Ammon's horn (tissue), 1 donor: ENCODE results near the gene PDE7B.

ENCODE experiments used
- DNase-seq: peaks from one replicate; pipeline ENCODE4 v3.0.0-alpha.2; 2016; ENCODE audit warnings: low spot score

The PDE7B gene

GRCh38 chr6:136155191-136155590, 303.7 kb downstream of the PDE7B start:
- DNase-seq: no peak

DNA sequence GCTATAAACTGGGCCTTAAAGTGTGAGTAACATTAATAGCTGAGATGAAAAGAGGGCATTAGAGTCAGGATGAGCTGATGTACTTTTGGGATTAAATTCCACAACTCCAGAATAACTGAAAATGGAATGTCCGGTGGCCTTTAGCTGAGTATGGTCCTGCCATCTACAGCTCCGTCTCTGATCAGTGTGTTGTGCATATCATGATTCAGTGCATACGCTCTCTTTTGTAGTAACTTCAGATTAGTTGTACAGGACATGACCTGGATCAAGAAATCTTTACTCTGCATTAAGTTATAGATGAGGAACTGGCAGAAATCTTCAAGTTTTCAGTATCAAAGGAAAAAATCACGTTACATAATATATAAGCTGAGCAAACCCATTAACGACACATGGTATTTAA, 306.2 kb downstream of the PDE7B start:
- no peak for DNase-seq

GRCh38 chr6:136158387-136158821, 306.9 kb downstream of the PDE7B start:
- DNase-seq: peak; percentile 35

GRCh38 chr6:136158971-136159370, 307.5 kb downstream of the PDE7B start:
- DNase-seq: no peak

- no peak for DNase-seq
Measured at GRCh38 chr6:136160250-136160649, 308.7 kb downstream of the PDE7B start.

DNA sequence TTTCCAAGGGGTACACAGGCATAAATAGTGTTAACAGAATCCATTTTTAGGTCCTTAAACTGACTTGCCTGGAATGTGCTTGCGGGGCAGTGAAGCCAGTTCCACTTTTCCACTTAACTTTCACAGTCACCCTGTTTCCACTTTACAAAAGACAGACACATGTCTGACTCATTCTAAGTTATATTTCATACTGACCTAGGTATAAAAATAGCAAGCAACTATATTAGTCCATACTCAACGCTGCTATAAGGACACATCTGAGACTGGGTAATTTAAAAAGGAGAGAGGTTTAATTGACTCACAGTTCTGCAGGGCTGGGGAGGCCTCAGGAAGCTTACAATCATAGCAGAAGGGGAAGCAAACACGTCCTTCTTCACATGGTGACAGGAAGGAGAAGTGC, 310.4 kb downstream of the PDE7B start:
- DNase-seq: no peak

- DNase-seq: no peak
Measured at GRCh38 chr6:136163260-136163659, 311.8 kb downstream of the PDE7B start.

DNA sequence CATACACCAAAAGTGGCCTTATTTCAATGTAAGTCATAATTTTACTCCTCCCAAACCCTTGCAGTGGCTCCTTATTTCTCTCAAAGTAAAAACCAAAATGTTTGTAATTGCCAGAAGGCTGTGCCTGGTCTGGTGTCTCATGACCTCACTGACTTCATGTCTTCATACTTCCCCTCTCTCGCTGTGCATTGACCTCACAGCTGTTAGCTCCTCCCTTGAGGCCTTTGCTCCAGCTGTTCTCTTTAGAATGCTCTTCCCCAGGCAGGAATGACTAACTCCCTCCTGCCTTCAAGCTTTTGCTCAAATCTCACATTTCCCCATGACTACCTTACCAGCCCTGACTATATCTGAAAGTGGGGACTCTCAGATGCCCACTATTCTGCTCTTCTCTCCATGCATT, 315.3 kb downstream of the PDE7B start:
- no peak for DNase-seq

DNA sequence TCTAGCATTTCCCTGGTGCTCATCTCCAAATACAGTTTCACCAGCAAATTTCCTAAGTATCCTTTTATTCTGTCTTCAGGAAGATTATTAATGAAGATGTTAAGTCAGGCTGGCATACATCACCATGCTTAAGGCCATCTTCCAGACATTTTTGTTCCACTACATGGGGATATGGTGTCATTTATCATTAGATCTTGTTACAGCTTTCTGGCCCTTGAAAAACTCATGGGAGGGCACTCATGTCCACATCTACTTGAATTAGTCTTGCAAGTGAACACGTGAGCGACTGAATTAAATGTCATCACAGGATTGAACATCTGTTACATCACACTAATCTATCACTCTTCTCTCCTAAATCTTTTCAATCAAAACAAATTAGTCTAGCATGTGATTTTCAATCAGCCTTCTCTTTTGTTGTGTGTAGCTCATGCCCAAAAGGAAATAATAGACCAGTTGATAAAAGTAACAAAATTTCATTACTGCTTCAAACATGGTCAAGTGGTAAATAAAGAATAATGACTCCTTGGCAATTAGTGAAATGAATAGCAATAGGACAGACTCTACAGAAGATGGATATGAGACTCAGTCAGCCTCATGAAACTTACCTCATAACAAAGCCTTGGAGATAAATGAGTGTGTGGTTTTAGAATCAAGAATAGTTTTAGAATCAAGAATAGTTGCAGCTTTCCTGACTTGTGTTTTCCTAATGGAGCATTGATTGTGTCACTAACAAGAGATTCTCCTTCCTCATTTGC, 318.1 kb downstream of the PDE7B start:
- DNase-seq: no peak

DNA sequence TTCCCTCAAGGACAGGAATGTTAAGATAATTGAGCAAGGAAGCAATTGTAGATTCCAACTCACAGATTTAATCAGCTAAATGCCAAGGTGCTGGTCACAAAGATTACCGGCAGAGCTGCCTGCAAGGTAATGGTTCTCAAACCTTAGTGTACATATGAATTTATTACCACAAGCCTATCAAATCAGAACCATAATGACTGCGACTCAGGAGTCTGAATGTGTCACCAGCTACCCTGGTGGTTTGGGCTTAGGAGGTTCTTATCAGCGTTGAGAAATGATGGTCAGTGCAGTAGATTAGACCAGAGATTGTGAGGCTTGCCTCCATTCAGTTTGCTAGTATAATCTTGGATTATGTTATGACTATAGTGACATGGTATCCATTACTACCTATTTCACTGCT, 319.7 kb downstream of the PDE7B start:
- no peak for DNase-seq

DNA sequence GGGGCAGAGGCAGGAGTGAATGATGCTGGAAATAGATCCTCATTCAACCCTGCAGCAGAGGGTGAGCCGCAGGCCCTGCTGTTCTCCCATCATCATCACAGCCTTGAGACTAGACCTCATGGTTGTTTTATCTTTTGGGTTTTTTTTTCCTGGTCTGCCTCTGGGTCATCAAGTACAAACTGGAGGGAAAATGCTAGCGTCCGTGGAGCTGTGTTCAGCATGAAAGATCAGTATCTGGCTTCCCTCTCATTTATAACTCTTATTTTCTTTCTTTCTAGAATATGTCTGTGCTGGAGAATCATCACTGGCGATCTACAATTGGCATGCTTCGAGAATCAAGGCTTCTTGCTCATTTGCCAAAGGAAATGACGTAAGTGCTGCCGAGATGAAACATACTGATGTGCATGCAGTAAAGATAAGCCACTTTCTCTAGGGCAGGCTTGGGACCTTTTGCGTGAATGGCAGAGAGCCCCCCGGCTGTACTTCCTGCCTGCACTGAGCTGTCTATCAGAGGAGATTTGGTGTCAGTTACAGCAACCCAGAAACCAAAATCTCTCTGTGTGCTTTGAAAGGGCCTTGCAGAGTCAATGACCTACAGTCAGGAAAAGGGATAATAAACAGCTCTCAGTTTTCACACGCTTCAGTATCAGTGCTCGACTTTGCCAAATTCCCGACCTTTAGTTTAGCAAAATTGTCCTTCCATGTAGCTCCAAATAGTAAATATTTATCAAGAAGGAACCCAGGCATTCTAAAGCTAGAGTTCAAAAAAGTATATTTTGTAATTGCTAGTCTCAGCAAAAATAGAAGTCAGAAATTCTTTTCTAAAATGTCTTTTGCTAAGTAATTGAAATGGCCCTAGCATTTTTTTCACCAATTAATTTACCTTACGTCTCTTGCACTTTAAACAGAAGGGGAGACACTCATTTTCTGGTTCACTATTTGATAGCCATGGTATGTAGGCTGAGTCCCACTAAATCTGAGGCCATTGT, 322.3 kb downstream of the PDE7B start:
- DNase-seq: no peak

- no peak for DNase-seq
Measured at GRCh38 chr6:136174510-136174909, 323.0 kb downstream of the PDE7B start.

DNA sequence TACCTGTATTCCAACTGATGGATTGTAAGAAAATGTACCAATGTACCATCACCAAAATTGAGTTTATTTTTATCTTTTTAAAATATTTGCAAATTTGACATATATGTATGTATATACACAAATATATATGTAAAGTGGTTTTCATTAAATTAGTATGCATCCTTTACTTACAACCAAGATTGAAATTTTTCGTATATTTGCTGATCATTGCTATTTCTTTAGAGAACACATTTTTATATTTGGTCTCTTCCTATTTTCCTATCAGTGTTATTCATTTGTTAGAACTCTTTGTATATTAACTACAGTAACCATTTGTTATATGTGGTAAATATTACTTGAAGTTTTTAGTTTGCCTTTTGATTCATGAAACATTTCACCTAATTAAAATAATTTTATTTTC, 324.4 kb downstream of the PDE7B start:
- DNase-seq: no peak

- no peak for DNase-seq
Measured at GRCh38 chr6:136178749-136179148, 327.2 kb downstream of the PDE7B start.

GRCh38 chr6:136180704-136181511, 329.4 kb downstream of the PDE7B start:
- DNase-seq: no peak

- DNase-seq: no peak
Measured at GRCh38 chr6:136181512-136181833, 330.0 kb downstream of the PDE7B start.

DNA sequence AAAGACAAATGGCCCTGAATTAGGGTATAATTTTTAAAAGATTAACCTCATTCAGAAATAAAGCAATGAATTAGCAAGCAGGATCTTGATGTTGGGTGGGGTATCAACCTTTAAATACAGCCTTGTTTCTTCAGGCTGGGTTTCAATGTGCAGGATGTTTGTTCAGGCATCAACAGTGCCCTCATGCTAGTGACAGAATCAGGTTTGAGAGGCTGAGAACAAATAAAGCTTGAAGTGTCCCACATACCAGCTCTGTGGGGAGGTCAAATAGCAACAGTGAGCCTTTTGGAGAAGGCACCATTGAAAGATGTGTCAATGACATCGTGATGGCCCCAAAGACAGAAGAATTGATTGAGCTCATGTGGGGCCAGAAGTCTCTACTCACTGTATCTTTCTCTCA, 330.4 kb downstream of the PDE7B start:
- no peak for DNase-seq

DNA sequence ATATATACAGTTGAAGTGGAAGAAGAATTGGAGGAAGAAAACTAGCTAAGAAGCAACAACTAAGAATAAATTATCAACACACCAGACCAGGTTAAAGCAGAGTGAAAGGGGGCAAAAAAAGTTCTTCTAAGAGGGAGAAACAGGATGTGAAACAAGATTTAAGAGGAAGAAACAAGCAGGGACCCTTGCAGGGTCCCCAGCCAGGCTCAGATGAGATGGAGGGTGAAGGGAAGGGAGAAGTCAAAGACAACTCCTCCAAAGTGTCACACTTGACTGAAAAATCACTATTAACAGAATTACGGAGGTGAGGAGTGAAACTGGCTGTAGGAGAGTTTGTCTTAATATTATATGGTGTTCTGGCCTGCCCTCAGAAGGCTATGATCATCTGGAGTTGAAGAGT, 333.2 kb downstream of the PDE7B start:
- no peak for DNase-seq

DNA sequence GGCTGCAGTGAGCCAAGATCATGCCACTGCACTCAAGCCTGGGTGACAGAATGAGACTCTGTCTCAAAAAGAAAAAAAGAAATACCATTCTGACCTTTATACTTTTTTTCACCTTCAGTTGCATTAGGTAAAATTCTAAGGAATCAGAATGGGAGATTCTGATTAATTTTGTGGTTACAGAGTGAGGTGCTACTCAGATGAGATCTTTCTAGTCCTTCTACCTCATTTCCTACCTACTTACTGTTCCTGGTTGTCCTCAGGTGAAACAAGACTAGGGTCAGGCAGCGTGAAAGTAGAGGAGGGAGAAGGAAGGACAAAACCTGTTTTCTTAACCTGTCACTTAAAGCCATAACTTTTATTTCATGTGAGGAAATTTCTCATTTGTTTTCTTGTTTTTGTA, 334.9 kb downstream of the PDE7B start:
- DNase-seq: no peak

DNA sequence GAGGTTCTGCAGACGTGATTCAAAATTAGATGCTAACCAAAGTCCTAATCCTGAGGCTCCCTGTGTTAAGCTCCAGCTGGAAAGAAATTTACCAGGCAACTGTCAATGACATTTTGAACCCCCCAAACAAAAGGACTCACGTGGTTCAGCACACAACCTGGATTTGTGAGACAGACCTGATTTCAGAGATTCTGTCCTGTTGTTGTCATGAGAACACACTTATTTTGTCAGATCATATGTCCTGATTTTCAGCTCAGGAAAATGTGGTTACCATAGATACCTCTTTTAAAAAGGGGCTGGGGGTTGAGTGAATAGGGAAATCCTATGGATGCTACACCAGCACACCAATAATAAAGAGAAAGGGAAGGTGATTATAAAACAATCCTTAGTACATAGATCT, 337.0 kb downstream of the PDE7B start:
- no peak for DNase-seq

DNA sequence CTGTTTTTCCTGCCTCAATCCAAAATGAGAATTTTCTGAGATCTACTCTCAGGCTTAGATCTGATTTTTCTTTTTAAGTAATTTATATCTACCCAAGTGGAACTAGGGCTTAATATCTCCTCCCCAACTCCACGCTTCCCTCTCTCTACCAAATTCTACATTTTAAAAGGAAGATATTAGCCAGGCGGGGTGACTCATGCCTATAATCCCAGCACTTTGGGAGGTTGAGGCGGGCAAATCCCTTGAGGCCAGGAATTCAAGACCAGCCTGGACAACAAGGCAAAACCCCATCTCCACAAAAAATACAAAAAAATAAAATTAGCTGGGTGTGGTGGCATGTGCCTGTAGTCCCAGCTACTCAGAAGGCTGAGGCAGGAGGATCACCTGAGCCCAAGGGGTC, 337.6 kb downstream of the PDE7B start:
- no peak for DNase-seq

DNA sequence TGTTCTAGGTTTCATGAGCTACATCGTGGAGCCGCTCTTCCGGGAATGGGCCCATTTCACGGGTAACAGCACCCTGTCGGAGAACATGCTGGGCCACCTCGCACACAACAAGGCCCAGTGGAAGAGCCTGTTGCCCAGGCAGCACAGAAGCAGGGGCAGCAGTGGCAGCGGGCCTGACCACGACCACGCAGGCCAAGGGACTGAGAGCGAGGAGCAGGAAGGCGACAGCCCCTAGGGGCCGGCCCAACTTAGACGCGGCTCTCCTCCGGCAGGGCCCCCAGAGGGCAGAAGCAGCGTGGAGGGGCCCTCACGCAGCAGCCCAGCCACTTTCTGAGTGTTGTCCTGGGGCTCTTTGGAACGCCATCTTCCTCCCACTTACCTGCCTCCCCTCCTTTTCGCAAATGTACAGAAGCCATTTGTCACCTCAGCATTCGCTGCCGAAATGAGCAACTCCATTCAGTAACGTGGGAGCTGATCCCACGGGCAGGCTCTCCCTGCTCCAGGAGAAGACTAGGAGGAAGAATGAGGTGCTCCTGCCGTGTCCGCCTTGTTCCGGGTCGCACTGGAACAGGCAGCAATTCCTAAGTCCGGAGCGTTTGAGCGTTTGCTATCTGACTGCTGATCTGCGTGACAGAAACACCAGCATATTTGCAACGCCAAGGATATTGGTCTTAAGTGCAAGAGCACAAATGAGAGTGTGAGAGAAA, 340.3 kb downstream of the PDE7B start:
- DNase-seq: no peak
